Measurements from ENCODE around the gene CCDC102B. TPM values are rescaled to one million over a fixed set of nuclear protein-coding genes. Genes with fewer than 3 reads are reported as not detected.

The CCDC102B gene
- total and polyA plus RNA-seq, 4 donors: 7.1 to 78.8 (median 19.9) TPM

DNA sequence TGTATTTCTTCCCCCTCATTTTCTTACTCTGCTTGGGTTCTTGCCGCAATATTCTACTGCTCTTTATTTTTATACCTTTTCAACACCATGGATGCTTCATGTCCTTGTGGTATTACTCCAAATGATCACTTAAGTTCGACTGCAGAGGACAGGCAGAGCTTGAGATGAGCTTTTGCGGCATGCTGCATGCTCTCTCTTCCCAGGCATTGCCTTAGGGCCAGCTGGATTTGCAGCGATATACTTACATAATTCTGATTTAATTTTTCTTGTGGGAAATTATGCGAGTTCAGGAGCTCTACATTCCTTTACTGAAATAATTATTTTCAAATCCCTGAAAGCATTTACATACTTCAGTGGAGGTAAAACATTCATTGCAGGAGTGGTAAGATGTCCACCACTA lies 288.1 kb downstream of the CCDC102B start:
- TF ChIP-seq CTCF (IDR thresholded peaks at IDR 0.05; ENCODE audit: control extremely low read depth, extremely low read depth): no peak
- Histone ChIP-seq H3K9me3 (ENCODE audit: control insufficient read depth in 4 of 4, insufficient read depth in 3 of 4, low read length in 3 of 4) (no peaks in the 10 kb centered on the region), H3K4me1 (ENCODE audit: control insufficient read depth in 5 of 5, insufficient read depth in 5 of 5, low read length in 5 of 5) (no peaks in the 10 kb centered on the region), H3K9ac (ENCODE audit: insufficient read depth in 1 of 2, low read length in 2 of 2) (no peak overlapping the region), H3K36me3 (ENCODE audit: control insufficient read depth in 4 of 4, insufficient read depth in 4 of 4, low read length in 4 of 4) (no peaks in the 10 kb centered on the region), H3K27me3 (ENCODE audit: control insufficient read depth in 3 of 3, insufficient read depth in 3 of 3, low read length in 2 of 3) (no peaks in the 10 kb centered on the region), H3K27ac (ENCODE audit: low read depth in 1 of 2, low read length in 1 of 2) (no peak overlapping the region), H3K4me3 (no peak overlapping the region)
- DNase-seq (no peak), ATAC-seq (ENCODE audit: insufficient read depth, low FRiP score) (no peak)
- 81 to 91% methylated on average over 5 of the region's 5 CpGs for WGBS, 2 donors

GRCh38 chr18:69088973-69089372 lies 291.1 kb downstream of the CCDC102B start:
- H3K4me1 ChIP-seq (ENCODE audit: control insufficient read depth in 5 of 5, insufficient read depth in 5 of 5, low read length in 5 of 5): no peaks in the 10 kb centered on the region
- H3K27me3 ChIP-seq (ENCODE audit: control insufficient read depth in 3 of 3, insufficient read depth in 3 of 3, low read length in 2 of 3): no peaks in the 10 kb centered on the region
- ATAC-seq (ENCODE audit: insufficient read depth, low FRiP score): no peak
- no peak for DNase-seq
- no peak overlapping the region for H3K27ac ChIP-seq (ENCODE audit: low read depth in 1 of 2, low read length in 1 of 2)
- WGBS, 2 donors: 84 to 89% methylated on average over 2 of the region's 2 CpGs
- H3K36me3 ChIP-seq (ENCODE audit: control insufficient read depth in 4 of 4, insufficient read depth in 4 of 4, low read length in 4 of 4): no peaks in the 10 kb centered on the region
- no peaks in the 10 kb centered on the region for H3K9me3 ChIP-seq (ENCODE audit: control insufficient read depth in 4 of 4, insufficient read depth in 3 of 4, low read length in 3 of 4)
- no peak for TF ChIP-seq CTCF (IDR thresholded peaks at IDR 0.05; ENCODE audit: control extremely low read depth, extremely low read depth)
- no peak overlapping the region for H3K9ac ChIP-seq (ENCODE audit: insufficient read depth in 1 of 2, low read length in 2 of 2)
- H3K4me3 ChIP-seq: no peak overlapping the region

GRCh38 chr18:69097349-69097748 lies 299.5 kb downstream of the CCDC102B start:
- Histone ChIP-seq H3K27me3 (ENCODE audit: control insufficient read depth in 3 of 3, insufficient read depth in 3 of 3, low read length in 2 of 3) (no peaks in the 10 kb centered on the region), H3K9ac (ENCODE audit: insufficient read depth in 1 of 2, low read length in 2 of 2) (no peak overlapping the region), H3K36me3 (ENCODE audit: control insufficient read depth in 4 of 4, insufficient read depth in 4 of 4, low read length in 4 of 4) (no peaks in the 10 kb centered on the region), H3K4me3 (no peak overlapping the region), H3K4me1 (ENCODE audit: control insufficient read depth in 5 of 5, insufficient read depth in 5 of 5, low read length in 5 of 5) (no peaks in the 10 kb centered on the region), H3K9me3 (ENCODE audit: control insufficient read depth in 4 of 4, insufficient read depth in 3 of 4, low read length in 3 of 4) (no peaks in the 10 kb centered on the region), H3K27ac (ENCODE audit: low read depth in 1 of 2, low read length in 1 of 2) (no peak overlapping the region)
- DNase-seq (no peak), ATAC-seq (ENCODE audit: insufficient read depth, low FRiP score) (no peak)
- 83 to 94% methylated on average over 4 of the region's 4 CpGs for WGBS, 2 donors
- TF ChIP-seq CTCF (IDR thresholded peaks at IDR 0.05; ENCODE audit: control extremely low read depth, extremely low read depth): no peak

- Histone ChIP-seq H3K4me3 (no peak overlapping the region), H3K36me3 (ENCODE audit: control insufficient read depth in 4 of 4, insufficient read depth in 4 of 4, low read length in 4 of 4) (no peaks in the 10 kb centered on the region), H3K9ac (ENCODE audit: insufficient read depth in 1 of 2, low read length in 2 of 2) (no peak overlapping the region), H3K4me1 (ENCODE audit: control insufficient read depth in 5 of 5, insufficient read depth in 5 of 5, low read length in 5 of 5) (no peaks in the 10 kb centered on the region), H3K27me3 (ENCODE audit: control insufficient read depth in 3 of 3, insufficient read depth in 3 of 3, low read length in 2 of 3) (no peaks in the 10 kb centered on the region), H3K27ac (ENCODE audit: low read depth in 1 of 2, low read length in 1 of 2) (no peak overlapping the region), H3K9me3 (ENCODE audit: control insufficient read depth in 4 of 4, insufficient read depth in 3 of 4, low read length in 3 of 4) (peaks cover 0 to 3% (median 0%) of the 10 kb centered on the region in 4 donors)
- no peak for DNase-seq
- TF ChIP-seq CTCF (IDR thresholded peaks at IDR 0.05; ENCODE audit: control extremely low read depth, extremely low read depth): no peak
- WGBS, 2 donors: 59 to 67% methylated on average over 1 of the region's 1 CpG
- ATAC-seq (ENCODE audit: insufficient read depth, low FRiP score): no peak
Measured at GRCh38 chr18:69102959-69103358, 305.1 kb downstream of the CCDC102B start.
